WTC11 (cell line): ENCODE measurements around the gene RELL1. TPM values are rescaled to one million over a fixed set of nuclear protein-coding genes. Genes with fewer than 3 reads are reported as not detected.

Source experiments
- ATAC-seq: fragments of 200-7000 bp; cut with Tn5 transposase; 2 replicates; pipeline ENCODE4 v1.10.0; 2021; ENCODE audit warnings: mild to moderate bottlenecking, moderate library complexity
- CTCF ChIA-PET: fragments of 300-600 bp; sonication (Branson Sonifier 250); formaldehyde crosslinking; loops from one replicate; lab custom pipeline; 2021; ENCODE audit warnings: antibody characterized with exemption; lab: Charles Lee
- POLR2A ChIA-PET: fragments of 350-600 bp; sonication (Branson Sonifier 250); formaldehyde crosslinking; loops from one replicate; lab custom pipeline; 2021; ENCODE audit warnings: antibody characterized with exemption; lab: Charles Lee
- DNase-seq: peaks from one replicate; pipeline ENCODE4 v3.0.0; 2021; ENCODE audit warnings: low spot score
- H3K27ac Mint-ChIP-seq: 2 replicates; pipeline ENCODE4 v1.8.0; 2021; ENCODE audit warnings: mixed read lengths
- H3K27me3 Mint-ChIP-seq: 2 replicates; pipeline ENCODE4 v1.8.0; 2021; ENCODE audit warnings: low read depth, mild to moderate bottlenecking, moderate library complexity, mixed read lengths
- H3K36me3 Mint-ChIP-seq: 2 replicates; pipeline ENCODE4 v1.8.0; 2021; ENCODE audit warnings: mixed read lengths
- H3K4me1 Mint-ChIP-seq: 2 replicates; pipeline ENCODE4 v1.8.0; 2022; ENCODE audit warnings: mixed read lengths
- H3K4me3 Mint-ChIP-seq: 2 replicates; pipeline ENCODE4 v1.8.0; 2021; ENCODE audit warnings: mild to moderate bottlenecking, moderate library complexity, mixed read lengths
- H3K9me3 Mint-ChIP-seq: 2 replicates; pipeline ENCODE4 v1.8.0; 2021; ENCODE audit warnings: mixed read lengths
- ATF1 ChIP-seq: sonication (generic); formaldehyde crosslinking; IDR thresholded peaks from 2 replicates; pipeline ENCODE4 v1.8.1; 2023; ENCODE audit warnings: mild to moderate bottlenecking, moderate library complexity, missing genetic modification reagents
- CDX4 ChIP-seq: fragments of 250-450 bp; sonication (Bioruptor Pico); IDR thresholded peaks from 2 replicates; pipeline ENCODE4 v1.9.0; 2021; ENCODE audit warnings: moderate library complexity, mild to moderate bottlenecking, inconsistent platforms, borderline replicate concordance
- CREB1 ChIP-seq: sonication (generic); formaldehyde crosslinking; IDR thresholded peaks from 2 replicates; pipeline ENCODE4 v1.8.0; 2023; ENCODE audit warnings: mild to moderate bottlenecking, missing genetic modification reagents
- CTCF ChIP-seq: fragments of 200-600 bp; IDR thresholded peaks from 2 replicates; pipeline ENCODE4 v1.8.0; 2022; ENCODE audit warnings: antibody characterized with exemption
- E2F1 ChIP-seq: sonication (generic); formaldehyde crosslinking; IDR thresholded peaks from 2 replicates; pipeline ENCODE4 v1.8.0; 2022; ENCODE audit warnings: mild to moderate bottlenecking, missing genetic modification reagents
- E2F4 ChIP-seq: sonication (generic); formaldehyde crosslinking; IDR thresholded peaks from 2 replicates; pipeline ENCODE4 v1.8.1; 2022; ENCODE audit warnings: low read depth, mild to moderate bottlenecking, moderate library complexity, missing genetic modification reagents, borderline replicate concordance
- EMX1 ChIP-seq: fragments of 250-450 bp; sonication (Bioruptor Pico); IDR thresholded peaks from 2 replicates; pipeline ENCODE4 v1.8.0; 2021; ENCODE audit warnings: mild to moderate bottlenecking
- FOXJ3 ChIP-seq: sonication (generic); formaldehyde crosslinking; IDR thresholded peaks from 2 replicates; pipeline ENCODE4 v1.9.0; 2021; ENCODE audit warnings: missing genetic modification reagents, mild to moderate bottlenecking, borderline replicate concordance
- FOXK1 ChIP-seq: sonication (generic); formaldehyde crosslinking; IDR thresholded peaks from 2 replicates; pipeline ENCODE4 v1.8.0; 2022; ENCODE audit warnings: mild to moderate bottlenecking, moderate library complexity, missing genetic modification reagents
- GRHL2 ChIP-seq: fragments of 250-450 bp; sonication (Bioruptor Pico); IDR thresholded peaks from 2 replicates; pipeline ENCODE4 v1.8.0; 2022; ENCODE audit warnings: mild to moderate bottlenecking, moderate library complexity; ENCODE audit not compliant: insufficient replicate concordance, severe bottlenecking
- IRF1 ChIP-seq: sonication (generic); formaldehyde crosslinking; IDR thresholded peaks from 2 replicates; pipeline ENCODE4 v1.8.0; 2023; ENCODE audit warnings: missing genetic modification reagents
- JUN ChIP-seq: sonication (generic); formaldehyde crosslinking; IDR thresholded peaks from 2 replicates; pipeline ENCODE4 v1.8.0; 2023; ENCODE audit warnings: mild to moderate bottlenecking, missing genetic modification reagents
- MAX ChIP-seq: sonication (generic); formaldehyde crosslinking; IDR thresholded peaks from 2 replicates; pipeline ENCODE4 v1.8.0; 2022; ENCODE audit warnings: mild to moderate bottlenecking, missing genetic modification reagents
- MXD4 ChIP-seq: fragments of 250-450 bp; sonication (Bioruptor Pico); IDR thresholded peaks from 2 replicates; pipeline ENCODE4 v1.8.0; 2021; ENCODE audit warnings: mild to moderate bottlenecking, moderate library complexity, borderline replicate concordance
- PREB ChIP-seq: sonication (generic); formaldehyde crosslinking; IDR thresholded peaks from 2 replicates; pipeline ENCODE4 v1.8.1; 2022; ENCODE audit warnings: mild to moderate bottlenecking, missing genetic modification reagents, moderate library complexity, borderline replicate concordance
- PRRX2 ChIP-seq: fragments of 250-450 bp; sonication (Bioruptor Pico); IDR thresholded peaks from 2 replicates; pipeline ENCODE4 v1.8.0; 2021; ENCODE audit warnings: mild to moderate bottlenecking
- RORB ChIP-seq: fragments of 250-450 bp; sonication (Bioruptor Pico); IDR thresholded peaks from 2 replicates; pipeline ENCODE4 v1.9.0; 2021; ENCODE audit warnings: mild to moderate bottlenecking
- SMAD4 ChIP-seq: sonication (generic); formaldehyde crosslinking; IDR thresholded peaks from 2 replicates; pipeline ENCODE4 v1.8.0; 2022; ENCODE audit warnings: mild to moderate bottlenecking, missing genetic modification reagents
- SP1 ChIP-seq: sonication (generic); formaldehyde crosslinking; conservative IDR thresholded peaks from 2 replicates; pipeline ENCODE4 v1.8.1; 2022; ENCODE audit warnings: missing genetic modification reagents
- TEAD1 ChIP-seq: sonication (generic); formaldehyde crosslinking; IDR thresholded peaks from 2 replicates; pipeline ENCODE4 v1.8.0; 2022; ENCODE audit warnings: mild to moderate bottlenecking, missing genetic modification reagents
- TEAD4 ChIP-seq: sonication (generic); formaldehyde crosslinking; IDR thresholded peaks from 2 replicates; pipeline ENCODE4 v1.8.0; 2022; ENCODE audit warnings: mild to moderate bottlenecking, missing genetic modification reagents
- TP53 ChIP-seq: sonication (generic); formaldehyde crosslinking; IDR thresholded peaks from 2 replicates; pipeline ENCODE4 v1.8.1; 2023; ENCODE audit warnings: mild to moderate bottlenecking, missing genetic modification reagents
- ZBTB43 ChIP-seq: sonication (generic); formaldehyde crosslinking; IDR thresholded peaks from 2 replicates; pipeline ENCODE4 v1.8.1; 2023; ENCODE audit warnings: mild to moderate bottlenecking, missing genetic modification reagents
- ZSCAN18 ChIP-seq: fragments of 250-450 bp; sonication (Bioruptor Pico); IDR thresholded peaks from 2 replicates; pipeline ENCODE4 v2.1.2; 2022; ENCODE audit warnings: mild to moderate bottlenecking, moderate library complexity
- total RNA-seq: library from RNA; stranded (reverse); gene quantifications from 3 replicates; pipeline ENCODE4 v1.2.3, GENCODE V29; 2021

The RELL1 gene
- total RNA-seq, 1 experiment from 2014 or later = 14.4 TPM

- TF ChIP-seq ZSCAN18 (CRISPR knock-in tag) (no peak), PREB (CRISPR knock-in tag) (no peak), CDX4 (CRISPR knock-in tag) (no peak), RORB (CRISPR knock-in tag) (no peak), FOXJ3 (no peak), GRHL2 (CRISPR knock-in tag) (no peak), JUN (no peak), SMAD4 (no peak), EMX1 (CRISPR knock-in tag) (no peak), IRF1 (CRISPR knock-in tag) (no peak), SP1 (no peak), CREB1 (CRISPR knock-in tag) (no peak), TEAD1 (CRISPR knock-in tag) (no peak)
- ChIA-PET CTCF (no interaction called here), POLR2A (interaction anchor here (0.7 kb wide), 1 partner anchor 58 kb away, joined by 4 read pairs; no protein-coding TSS in a partner anchor)
- Mint-ChIP-seq H3K27me3 (peaks cover 3% of the 10 kb centered on the region; the same call in 1 of the 2 replicates), H3K4me3 (no peak overlapping the region), H3K4me1 (peaks cover 22% of the 10 kb centered on the region), H3K27ac (no peak overlapping the region), H3K9me3 (peaks cover 22% of the 10 kb centered on the region), H3K36me3 (peaks cover 3% of the 10 kb centered on the region; the same call in 1 of the 2 replicates)
- ATAC-seq (no peak), DNase-seq (no peak)
Measured at GRCh38 chr4:37693450-37694190, 7.4 kb upstream of the RELL1 start.

GRCh38 chr4:37693030-37693429 is 6.9 kb upstream of the RELL1 start:
- Mint-ChIP-seq H3K27ac (no peak overlapping the region), H3K4me1 (peaks cover 22% of the 10 kb centered on the region), H3K27me3 (peaks cover 6% of the 10 kb centered on the region), H3K4me3 (no peak overlapping the region), H3K9me3 (peaks cover 22% of the 10 kb centered on the region), H3K36me3 (peaks cover 3% of the 10 kb centered on the region; the same call in 1 of the 2 replicates)
- ChIA-PET CTCF (no interaction called here), POLR2A (no interaction called here)
- no peak for ATAC-seq
- DNase-seq = no peak
- no peak for TF ChIP-seq MXD4
- no peak for TF ChIP-seq MAX
- TF ChIP-seq CTCF = no peak
- no peak for TF ChIP-seq ATF1
- no peak for TF ChIP-seq CDX4 (CRISPR knock-in tag)
- TF ChIP-seq FOXK1 (CRISPR knock-in tag) = no peak
- no peak for TF ChIP-seq ZBTB43 (CRISPR knock-in tag)
- TF ChIP-seq PRRX2 (CRISPR knock-in tag) = no peak
- TF ChIP-seq E2F1 (CRISPR knock-in tag) = no peak
- TF ChIP-seq TEAD4 (CRISPR knock-in tag) = no peak
- TF ChIP-seq TP53 (CRISPR knock-in tag) = no peak
- no peak for TF ChIP-seq E2F4 (CRISPR knock-in tag)
